Neural progenitor cell (in vitro differentiated cells): ENCODE measurements around the gene PLXNB2. TPM values are rescaled to one million over a fixed set of nuclear protein-coding genes. Genes with fewer than 3 reads are reported as not detected.

Source experiments
- DNase-seq: peaks from one replicate; pipeline ENCODE4 v3.0.0-alpha.2; 2016; ENCODE audit warnings: low spot score
- H2AFZ ChIP-seq: fragments of 200-600 bp; sonication (generic); replicated peaks from 2 replicates; pipeline ENCODE4 v1.6.1; 2016; ENCODE audit warnings: antibody characterized with exemption
- H3F3A ChIP-seq: fragments of 200-600 bp; sonication (generic); 2 replicates; pipeline ENCODE4 v1.6.1; 2016; ENCODE audit warnings: antibody characterized with exemption, low read depth
- H3K27ac ChIP-seq: fragments of 200-600 bp; sonication (generic); 2 replicates; pipeline ENCODE4 v1.5.1; 2016; ENCODE audit warnings: mild to moderate bottlenecking
- H3K27me3 ChIP-seq: fragments of 200-600 bp; sonication (generic); 2 replicates; pipeline ENCODE4 v1.6.1; 2016; ENCODE audit warnings: mild to moderate bottlenecking, moderate library complexity
- H3K36me3 ChIP-seq: fragments of 200-600 bp; sonication (generic); 2 replicates; pipeline ENCODE4 v1.5.1; 2016
- H3K4me1 ChIP-seq: fragments of 200-600 bp; sonication (generic); 2 replicates; pipeline ENCODE4 v1.6.1; 2016; ENCODE audit warnings: mixed run types
- H3K4me2 ChIP-seq: fragments of 200-600 bp; sonication (generic); 2 replicates; pipeline ENCODE4 v1.6.1; 2016
- H3K4me3 ChIP-seq: fragments of 200-600 bp; sonication (generic); 2 replicates; pipeline ENCODE4 v1.5.1; 2016
- H3K79me2 ChIP-seq: fragments of 200-600 bp; sonication (generic); 2 replicates; pipeline ENCODE4 v1.6.1; 2016; ENCODE audit warnings: low read depth
- H3K9ac ChIP-seq: fragments of 200-600 bp; sonication (generic); 2 replicates; pipeline ENCODE4 v1.6.1; 2016
- H3K9me3 ChIP-seq: fragments of 200-600 bp; sonication (generic); 2 replicates; pipeline ENCODE4 v1.5.1; 2016; ENCODE audit warnings: low read depth
- H4K20me1 ChIP-seq: fragments of 200-600 bp; sonication (generic); 2 replicates; pipeline ENCODE4 v1.6.1; 2016; ENCODE audit warnings: low read depth
- H3K27ac Mint-ChIP-seq: 3 replicates; pipeline ENCODE4 v1.8.0; 2021; ENCODE audit warnings: mixed read lengths
- H3K27me3 Mint-ChIP-seq: 2 replicates; pipeline ENCODE4 v1.8.0; 2022; ENCODE audit warnings: low read depth, mild to moderate bottlenecking, inconsistent platforms, moderate library complexity, mixed read lengths; ENCODE audit not compliant: insufficient read depth
- H3K36me3 Mint-ChIP-seq: 3 replicates; pipeline ENCODE4 v1.8.0; 2021; ENCODE audit warnings: mixed read lengths
- H3K4me1 Mint-ChIP-seq: 3 replicates; pipeline ENCODE4 v1.8.0; 2021; ENCODE audit warnings: mixed read lengths
- H3K4me3 Mint-ChIP-seq: 3 replicates; pipeline ENCODE4 v1.8.0; 2021; ENCODE audit warnings: mild to moderate bottlenecking, moderate library complexity, mixed read lengths
- H3K9me3 Mint-ChIP-seq: 3 replicates; pipeline ENCODE4 v1.8.0; 2020; ENCODE audit warnings: mixed read lengths
- EZH2 ChIP-seq: fragments of 200-600 bp; sonication (generic); IDR thresholded peaks from 2 replicates; pipeline ENCODE4 v1.6.1; 2017; ENCODE audit warnings: antibody characterized with exemption, mild to moderate bottlenecking, moderate library complexity
- EZH2phosphoT487 ChIP-seq: fragments of 200-600 bp; sonication (generic); IDR thresholded peaks from 2 replicates; pipeline ENCODE4 v1.6.1; 2017; ENCODE audit warnings: antibody characterized with exemption
- total RNA-seq: library from RNA; depleted of rRNA; stranded (reverse); fragments of >200 nt; gene quantifications from 2 replicates; pipeline ENCODE4 v1.2.3, GENCODE V29; 2015; ENCODE audit warnings: low replicate concordance
- TF ChIP-seq, protein P1 (sequence below): fragments of 200-600 bp; sonication (generic); IDR thresholded peaks from 2 replicates; pipeline ENCODE4 v1.5.1; 2017; ENCODE audit warnings: antibody characterized with exemption, mild to moderate bottlenecking

Gene PLXNB2
- total RNA-seq, 1 donor from 2014 or later: 32.4 TPM

DNA sequence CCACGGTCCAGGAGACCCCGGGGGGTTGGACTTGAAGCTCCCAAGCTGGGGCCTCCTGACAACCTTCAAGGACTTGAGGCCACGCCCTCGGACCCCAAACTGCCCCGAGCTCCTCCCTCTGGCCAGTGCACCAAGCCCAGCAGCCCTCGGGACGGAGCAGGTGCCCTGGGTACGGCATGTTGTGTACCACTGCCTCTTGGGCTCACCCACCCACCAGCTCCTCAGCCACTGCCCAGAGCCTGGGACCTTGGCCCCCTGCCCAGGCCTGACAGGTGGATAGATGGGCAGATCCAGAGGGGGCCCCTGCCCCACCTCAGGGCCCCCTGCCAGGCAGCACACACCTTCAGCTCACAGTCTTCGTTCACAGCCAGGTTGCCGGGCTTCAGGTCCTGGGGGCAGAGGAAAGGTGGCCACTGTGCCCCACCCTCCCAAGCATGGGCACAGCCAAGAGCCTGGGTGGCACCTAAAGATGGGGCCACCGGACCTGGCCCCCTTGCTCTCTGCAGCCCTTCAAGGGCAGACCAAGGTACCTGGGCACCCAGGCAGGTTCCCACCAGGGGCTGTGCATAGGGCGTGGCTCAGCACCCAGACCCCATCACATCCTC is 51.1 kb downstream of the PLXNB2 start:
- Histone ChIP-seq H2AFZ (no peak overlapping the region), H3K4me3 (no peak overlapping the region), H3F3A (peaks cover 13% of the 10 kb centered on the region), H3K27ac (no peak overlapping the region), H3K4me1 (no peaks in the 10 kb centered on the region), H3K27me3 (peaks cover 13% of the 10 kb centered on the region), H3K9ac (no peak overlapping the region), H3K79me2 (no peaks in the 10 kb centered on the region), H3K4me2 (no peak overlapping the region), H4K20me1 (peaks cover 52% of the 10 kb centered on the region), H3K36me3 (no peaks in the 10 kb centered on the region), H3K9me3 (no peaks in the 10 kb centered on the region)
- no peaks in the 10 kb centered on the region for H3K4me1 Mint-ChIP-seq
- no peak overlapping the region for H3K4me3 Mint-ChIP-seq
- H3K36me3 Mint-ChIP-seq: no peaks in the 10 kb centered on the region
- no peak for TF ChIP-seq EZH2
- TF ChIP-seq EZH2phosphoT487: no peak
- TF ChIP-seq, protein P1, sequence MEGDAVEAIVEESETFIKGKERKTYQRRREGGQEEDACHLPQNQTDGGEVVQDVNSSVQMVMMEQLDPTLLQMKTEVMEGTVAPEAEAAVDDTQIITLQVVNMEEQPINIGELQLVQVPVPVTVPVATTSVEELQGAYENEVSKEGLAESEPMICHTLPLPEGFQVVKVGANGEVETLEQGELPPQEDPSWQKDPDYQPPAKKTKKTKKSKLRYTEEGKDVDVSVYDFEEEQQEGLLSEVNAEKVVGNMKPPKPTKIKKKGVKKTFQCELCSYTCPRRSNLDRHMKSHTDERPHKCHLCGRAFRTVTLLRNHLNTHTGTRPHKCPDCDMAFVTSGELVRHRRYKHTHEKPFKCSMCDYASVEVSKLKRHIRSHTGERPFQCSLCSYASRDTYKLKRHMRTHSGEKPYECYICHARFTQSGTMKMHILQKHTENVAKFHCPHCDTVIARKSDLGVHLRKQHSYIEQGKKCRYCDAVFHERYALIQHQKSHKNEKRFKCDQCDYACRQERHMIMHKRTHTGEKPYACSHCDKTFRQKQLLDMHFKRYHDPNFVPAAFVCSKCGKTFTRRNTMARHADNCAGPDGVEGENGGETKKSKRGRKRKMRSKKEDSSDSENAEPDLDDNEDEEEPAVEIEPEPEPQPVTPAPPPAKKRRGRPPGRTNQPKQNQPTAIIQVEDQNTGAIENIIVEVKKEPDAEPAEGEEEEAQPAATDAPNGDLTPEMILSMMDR: no peak
- H3K9me3 Mint-ChIP-seq: no peaks in the 10 kb centered on the region
- peaks cover 6% of the 10 kb centered on the region for H3K27me3 Mint-ChIP-seq
- no peak overlapping the region for H3K27ac Mint-ChIP-seq
- DNase-seq: no peak

DNA sequence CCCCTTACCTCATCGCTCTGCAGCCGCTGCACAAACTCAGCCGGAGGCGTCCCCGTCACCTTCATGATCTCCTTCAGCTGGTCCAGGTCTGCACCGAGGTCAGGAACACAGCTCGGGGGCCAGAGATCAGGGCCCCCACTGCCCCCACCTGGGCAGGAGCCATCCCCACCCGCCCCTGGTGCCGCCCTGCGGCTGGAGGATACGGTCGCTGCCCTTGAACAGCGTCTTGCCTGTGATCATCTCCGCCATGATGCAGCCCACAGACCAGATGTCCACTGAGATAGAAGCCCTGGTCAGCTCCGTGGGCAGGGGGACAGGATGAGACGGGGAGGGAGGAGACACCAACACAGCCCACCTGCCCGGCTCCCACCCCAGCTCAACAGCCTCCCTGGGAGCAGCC is 51.8 kb downstream of the PLXNB2 start:
- H3K9me3 ChIP-seq: no peaks in the 10 kb centered on the region
- no peak overlapping the region for H3K4me3 ChIP-seq
- no peak overlapping the region for H2AFZ ChIP-seq
- H3K27ac ChIP-seq: no peak overlapping the region
- no peak overlapping the region for H3K9ac ChIP-seq
- H3K27me3 Mint-ChIP-seq: peaks cover 6% of the 10 kb centered on the region
- no peaks in the 10 kb centered on the region for H3K79me2 ChIP-seq
- H3K27ac Mint-ChIP-seq: no peak overlapping the region
- H3K27me3 ChIP-seq: peaks cover 8% of the 10 kb centered on the region
- DNase-seq: no peak
- no peaks in the 10 kb centered on the region for H3K9me3 Mint-ChIP-seq
- H3K36me3 ChIP-seq: no peaks in the 10 kb centered on the region
- H3K4me1 ChIP-seq: no peaks in the 10 kb centered on the region
- no peak overlapping the region for H3K4me3 Mint-ChIP-seq
- H3F3A ChIP-seq: peaks cover 14% of the 10 kb centered on the region
- no peaks in the 10 kb centered on the region for H3K36me3 Mint-ChIP-seq
- TF ChIP-seq, protein P1: no peak
- TF ChIP-seq EZH2 (no peak), EZH2phosphoT487 (no peak)
- no peak overlapping the region for H3K4me2 ChIP-seq
- H3K4me1 Mint-ChIP-seq: no peaks in the 10 kb centered on the region
- peaks cover 51% of the 10 kb centered on the region for H4K20me1 ChIP-seq

DNA sequence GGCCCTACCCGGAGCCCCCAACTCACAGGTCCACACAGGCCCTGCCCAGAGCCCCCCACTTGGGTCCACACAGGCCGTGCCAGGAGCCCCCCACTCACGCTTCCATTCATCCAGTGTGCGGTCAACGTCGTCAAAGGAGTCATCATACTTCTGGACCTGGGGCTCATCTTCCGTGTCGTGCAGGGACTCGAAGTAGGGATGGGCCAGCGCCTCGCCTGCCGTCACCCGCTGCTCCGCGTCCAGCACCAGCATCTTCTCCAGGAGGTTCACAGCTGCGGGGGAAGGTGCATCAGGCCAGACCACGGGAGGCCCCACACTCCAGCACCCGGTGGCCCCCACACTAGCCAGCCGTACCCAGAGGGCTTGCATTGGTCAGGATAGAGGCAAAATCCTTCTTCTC is 52.3 kb downstream of the PLXNB2 start:
- H3F3A ChIP-seq: peaks cover 18% of the 10 kb centered on the region
- H3K4me3 Mint-ChIP-seq: no peak overlapping the region
- H3K9ac ChIP-seq: no peak overlapping the region
- peaks cover 6% of the 10 kb centered on the region for H3K27me3 Mint-ChIP-seq
- H3K4me3 ChIP-seq: no peak overlapping the region
- peaks cover 4% of the 10 kb centered on the region for H3K4me1 ChIP-seq
- no peaks in the 10 kb centered on the region for H3K36me3 ChIP-seq
- peaks cover 4% of the 10 kb centered on the region for H3K4me1 Mint-ChIP-seq
- no peak overlapping the region for H2AFZ ChIP-seq
- peaks cover 51% of the 10 kb centered on the region for H4K20me1 ChIP-seq
- no peaks in the 10 kb centered on the region for H3K9me3 ChIP-seq
- no peak overlapping the region for H3K27ac ChIP-seq
- no peaks in the 10 kb centered on the region for H3K36me3 Mint-ChIP-seq
- H3K27me3 ChIP-seq: peaks cover 3% of the 10 kb centered on the region
- no peaks in the 10 kb centered on the region for H3K79me2 ChIP-seq
- no peak overlapping the region for H3K4me2 ChIP-seq
- no peaks in the 10 kb centered on the region for H3K9me3 Mint-ChIP-seq
- no peak overlapping the region for H3K27ac Mint-ChIP-seq
- TF ChIP-seq EZH2phosphoT487 (no peak), EZH2 (no peak)
- TF ChIP-seq, protein P1: no peak
- no peak for DNase-seq
